B cell (primary cell): ENCODE measurements around the gene MARCHF4. TPM values are rescaled to one million over a fixed set of nuclear protein-coding genes. Genes with fewer than 3 reads are reported as not detected.

Source experiments
- ATAC-seq: fragments of 200-7000 bp; cut with Tn5 transposase; one replicate; pipeline ENCODE4 v1.10.0; 2021; ENCODE audit warnings: low read depth, mild to moderate bottlenecking, moderate number of reproducible peaks, moderate library complexity
- CTCF ChIA-PET: fragments of 350-600 bp; sonication (Branson Sonifier 250); formaldehyde crosslinking; loops from one replicate; lab custom pipeline; 2021; ENCODE audit warnings: antibody characterized with exemption, inconsistent platforms; lab: Charles Lee
- POLR2A ChIA-PET: fragments of 350-600 bp; sonication (Branson Sonifier 250); formaldehyde crosslinking; loops from one replicate; lab custom pipeline; 2021; ENCODE audit warnings: antibody characterized with exemption; lab: Charles Lee
- DNase-seq: peaks from one replicate; pipeline ENCODE4 v3.0.0; 2013
- H2AFZ ChIP-seq: 2 replicates; pipeline ENCODE4 v1.6.1; 2012; ENCODE audit warnings: mild to moderate bottlenecking, low read depth, low read length; ENCODE audit not compliant: insufficient read depth, poor library complexity, severe bottlenecking
- H3K27ac ChIP-seq, 2 donors: 1 replicate in 1 of 2; 2 replicates in 1 of 2; pipeline ENCODE4 v1.5.1; 2012 to 2013; ENCODE audit warnings: low read length in 2 of 2, mild to moderate bottlenecking in 2 of 2, moderate library complexity in 1 of 2
- H3K27me3 ChIP-seq, 4 experiments: fragments of 200-600 bp in 1 of 4; sonication (generic) in 1 of 4; replicated peaks in 1 of 4; 1 replicate in 2 of 4; 2 replicates in 2 of 4; pipeline versions ENCODE4 v1.6.1 to v1.7.0; 2013 to 2016; ENCODE audit warnings: low read length in 3 of 4, mild to moderate bottlenecking in 2 of 4, mixed read lengths in 1 of 4, moderate library complexity in 1 of 4; ENCODE audit not compliant: insufficient read depth in 4 of 4, control insufficient read depth in 3 of 4; ENCODE audit errors: control extremely low read depth in 1 of 4
- H3K36me3 ChIP-seq, 2 experiments: replicated peaks in 1 of 2; 1 replicate in 1 of 2; 2 replicates in 1 of 2; pipeline versions ENCODE4 v1.6.1 to v1.7.1; 2013; ENCODE audit warnings: low read length in 1 of 2; ENCODE audit not compliant: insufficient read depth in 2 of 2, control insufficient read depth in 1 of 2; ENCODE audit errors: control extremely low read depth in 1 of 2, extremely low read depth in 1 of 2
- H3K4me1 ChIP-seq, 2 donors: fragments of 200-600 bp in 1 of 2; sonication (generic) in 1 of 2; 1 replicate in 1 of 2; 2 replicates in 1 of 2; pipeline versions ENCODE4 v1.5.1 to v1.6.1; 2013 to 2017; ENCODE audit warnings: low read length in 2 of 2; ENCODE audit not compliant: control insufficient read depth in 2 of 2, insufficient read depth in 2 of 2
- H3K4me2 ChIP-seq: replicated peaks from 2 replicates; pipeline ENCODE3; 2012; ENCODE audit warnings: mild to moderate bottlenecking, low read depth, low read length; ENCODE audit not compliant: poor library complexity, severe bottlenecking
- H3K4me3 ChIP-seq, 5 experiments: fragments of 200-600 bp in 1 of 5; sonication (generic) in 1 of 5; 1 replicate in 3 of 5; 2 replicates in 2 of 5; pipeline versions ENCODE4 v1.5.1 to v1.7.0; 2011 to 2016; ENCODE audit warnings: low read length in 4 of 5, mild to moderate bottlenecking in 4 of 5, low read depth in 2 of 5, control low read depth in 1 of 5, moderate library complexity in 1 of 5; ENCODE audit not compliant: insufficient read depth in 1 of 5; ENCODE audit errors: control extremely low read depth in 1 of 5, extremely low read depth in 1 of 5
- H3K79me2 ChIP-seq: fragments of 200-600 bp; sonication (generic); one replicate; pipeline ENCODE4 v1.6.0; 2016; ENCODE audit warnings: low read length; ENCODE audit not compliant: control insufficient read depth, insufficient read depth
- H3K9ac ChIP-seq: fragments of 200-600 bp; sonication (generic); 2 replicates; pipeline ENCODE4 v1.6.1; 2017; ENCODE audit warnings: mild to moderate bottlenecking, low read length, moderate library complexity
- H3K9me3 ChIP-seq, 3 donors: one replicate each; pipeline versions ENCODE4 v1.6.1 to v1.7.1; 2013; ENCODE audit warnings: low read length in 2 of 3; ENCODE audit not compliant: control insufficient read depth in 2 of 3, insufficient read depth in 1 of 3; ENCODE audit errors: control extremely low read depth in 1 of 3
- H4K20me1 ChIP-seq: 2 replicates; pipeline ENCODE4 v1.6.0; 2012; ENCODE audit warnings: mild to moderate bottlenecking, low read length; ENCODE audit not compliant: insufficient read depth, control insufficient read depth, poor library complexity, severe bottlenecking
- H3K27ac Mint-ChIP-seq: one replicate; pipeline ENCODE4 v1.8.0; 2021; ENCODE audit warnings: mixed read lengths
- H3K27me3 Mint-ChIP-seq: one replicate; pipeline ENCODE4 v1.8.0; 2021; ENCODE audit warnings: mixed read lengths
- H3K4me1 Mint-ChIP-seq: one replicate; pipeline ENCODE4 v1.8.0; 2021; ENCODE audit warnings: mixed read lengths
- H3K4me3 Mint-ChIP-seq: one replicate; pipeline ENCODE4 v1.8.0; 2021; ENCODE audit warnings: mixed read lengths
- H3K9me3 Mint-ChIP-seq: one replicate; pipeline ENCODE4 v1.8.0; 2022; ENCODE audit warnings: mixed read lengths; ENCODE audit not compliant: insufficient read depth
- EZH2 ChIP-seq: IDR thresholded peaks from 2 replicates; pipeline ENCODE4 v1.6.1; 2012; ENCODE audit warnings: borderline replicate concordance, low read depth, mild to moderate bottlenecking, moderate library complexity, low read length; ENCODE audit not compliant: insufficient read depth, poor library complexity, severe bottlenecking
- WGBS: methylation state at CpG from one replicate; pipeline ENCODE4 v1.1.5; 2013; ENCODE audit warnings: missing lambda C conversion rate; ENCODE audit not compliant: insufficient coverage; 5-methylcytosine and 5-hydroxymethylcytosine counted together
- intact Hi-C: fragments of 100-400 bp; cut with micrococcal nuclease; formaldehyde crosslinking; loops from one replicate; pipeline ENCODE4 v1.10.0; 2022
- polyA plus RNA-seq: library from polyadenylated mRNA; depleted of rRNA; stranded (reverse); fragments of >200 nt; gene quantifications from 2 replicates; pipeline ENCODE4 v1.2.3, GENCODE V29; 2012
- total RNA-seq, 2 donors: library from RNA; stranded (reverse); fragments of 120-200 nt in 1 of 2; gene quantifications; 1 replicate in 1 of 2; 2 replicates in 1 of 2; pipeline versions ENCODE4 v1.2.3 to v1.2.4, GENCODE V29; 2013 to 2022
- TF ChIP-seq, protein P1 (sequence below): fragments of 200-600 bp; IDR thresholded peaks from one replicate; pipeline ENCODE4 v1.8.0; 2022; ENCODE audit warnings: antibody characterized with exemption, mild to moderate bottlenecking

The MARCHF4 gene
- total and polyA plus RNA-seq, 2 donors (not counting 1 experiment from before 2014, with no cell fraction given): not detected

GRCh38 chr2:216348756-216349308 lies 23.5 kb downstream of the MARCHF4 start:
- Mint-ChIP-seq H3K27ac (no peak overlapping the region), H3K4me3 (no peak overlapping the region)

DNA sequence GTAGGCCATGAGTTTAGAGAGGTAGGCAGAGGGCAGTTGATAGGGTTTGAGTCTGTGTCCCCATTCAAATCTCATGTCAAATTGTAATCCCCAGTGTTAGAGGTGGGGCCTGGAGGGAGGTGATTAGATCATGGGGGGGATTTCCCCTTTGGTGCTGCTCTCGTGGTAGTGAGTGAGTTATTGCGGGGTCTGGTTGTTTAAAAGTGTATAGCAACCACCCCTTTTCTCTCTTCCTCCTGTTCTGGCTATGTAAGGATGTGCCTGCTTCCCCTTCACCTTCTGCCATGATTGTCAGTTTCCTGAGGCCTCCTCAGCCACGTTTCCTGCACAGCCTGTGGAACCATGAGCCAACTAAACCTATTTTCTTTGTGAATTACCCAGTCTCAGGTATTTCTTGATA lies 25.5 kb downstream of the MARCHF4 start:
- H3K4me1 ChIP-seq: no peaks in the 10 kb centered on the region
- H3K27me3 ChIP-seq: peaks cover 0 to 4% (median 0%) of the 10 kb centered on the region in 4 experiments
- H3K4me3 Mint-ChIP-seq: no peak overlapping the region
- H3K9me3 ChIP-seq: no peaks in the 10 kb centered on the region
- H3K9ac ChIP-seq: no peak overlapping the region
- H3K27ac Mint-ChIP-seq: no peak overlapping the region
- H4K20me1 ChIP-seq: no peaks in the 10 kb centered on the region
- CTCF ChIA-PET: no interaction called here
- 20% methylated on average over 1 of the region's 3 CpGs for WGBS
- intact Hi-C loops: no loop called here
- POLR2A ChIA-PET: no interaction called here
- H3K9me3 Mint-ChIP-seq: no peaks in the 10 kb centered on the region
- TF ChIP-seq, protein P1, sequence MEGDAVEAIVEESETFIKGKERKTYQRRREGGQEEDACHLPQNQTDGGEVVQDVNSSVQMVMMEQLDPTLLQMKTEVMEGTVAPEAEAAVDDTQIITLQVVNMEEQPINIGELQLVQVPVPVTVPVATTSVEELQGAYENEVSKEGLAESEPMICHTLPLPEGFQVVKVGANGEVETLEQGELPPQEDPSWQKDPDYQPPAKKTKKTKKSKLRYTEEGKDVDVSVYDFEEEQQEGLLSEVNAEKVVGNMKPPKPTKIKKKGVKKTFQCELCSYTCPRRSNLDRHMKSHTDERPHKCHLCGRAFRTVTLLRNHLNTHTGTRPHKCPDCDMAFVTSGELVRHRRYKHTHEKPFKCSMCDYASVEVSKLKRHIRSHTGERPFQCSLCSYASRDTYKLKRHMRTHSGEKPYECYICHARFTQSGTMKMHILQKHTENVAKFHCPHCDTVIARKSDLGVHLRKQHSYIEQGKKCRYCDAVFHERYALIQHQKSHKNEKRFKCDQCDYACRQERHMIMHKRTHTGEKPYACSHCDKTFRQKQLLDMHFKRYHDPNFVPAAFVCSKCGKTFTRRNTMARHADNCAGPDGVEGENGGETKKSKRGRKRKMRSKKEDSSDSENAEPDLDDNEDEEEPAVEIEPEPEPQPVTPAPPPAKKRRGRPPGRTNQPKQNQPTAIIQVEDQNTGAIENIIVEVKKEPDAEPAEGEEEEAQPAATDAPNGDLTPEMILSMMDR: no peak
- no peak for TF ChIP-seq EZH2
- no peaks in the 10 kb centered on the region for H3K4me1 Mint-ChIP-seq
- DNase-seq: no peak
- H3K4me3 ChIP-seq: no peak overlapping the region
- peaks cover 14% of the 10 kb centered on the region for H3K27me3 Mint-ChIP-seq
- no peak overlapping the region for H2AFZ ChIP-seq
- no peak overlapping the region for H3K4me2 ChIP-seq
- no peaks in the 10 kb centered on the region for H3K79me2 ChIP-seq
- no peak for ATAC-seq
- H3K27ac ChIP-seq: no peak overlapping the region
- H3K36me3 ChIP-seq: no peaks in the 10 kb centered on the region

More at GRCh38 chr2:216348756-216349308, 23.5 kb downstream of the MARCHF4 start:
- Histone ChIP-seq H3K36me3 (no peaks in the 10 kb centered on the region), H3K4me2 (no peak overlapping the region), H3K4me1 (no peaks in the 10 kb centered on the region), H3K27me3 (peaks cover 0 to 4% (median 0%) of the 10 kb centered on the region in 4 experiments), H4K20me1 (no peaks in the 10 kb centered on the region), H3K9ac (no peak overlapping the region), H3K9me3 (no peaks in the 10 kb centered on the region), H3K4me3 (no peak overlapping the region), H2AFZ (no peak overlapping the region), H3K79me2 (no peaks in the 10 kb centered on the region), H3K27ac (no peak overlapping the region)
- Mint-ChIP-seq H3K4me1 (no peaks in the 10 kb centered on the region), H3K27me3 (peaks cover 14% of the 10 kb centered on the region), H3K9me3 (no peaks in the 10 kb centered on the region)
- TF ChIP-seq EZH2: no peak
- TF ChIP-seq, protein P1: no peak
- DNase-seq (no peak), ATAC-seq (no peak)
- WGBS: 100% methylated on average over 2 of the region's 3 CpGs
- CTCF ChIA-PET: no interaction called here
- intact Hi-C loops: no loop called here
- POLR2A ChIA-PET: no interaction called here
